H1 (cell line): ENCODE data around the gene SNX30. TPM values are rescaled to one million over a fixed set of nuclear protein-coding genes. Genes with fewer than 3 reads are reported as not detected.

ENCODE experiments used
- CTCF ChIA-PET: fragments of 300-600 bp; sonication (Branson Sonifier 250); formaldehyde crosslinking; loops from one replicate; lab custom pipeline; 2021; ENCODE audit not compliant: partially characterized antibody; lab: Charles Lee
- POLR2A ChIA-PET: fragments of 300-600 bp; sonication (Branson Sonifier 250); formaldehyde crosslinking; loops from one replicate; lab custom pipeline; 2021; ENCODE audit warnings: inconsistent platforms; ENCODE audit not compliant: partially characterized antibody; lab: Charles Lee
- DNase-seq, 2 experiments: peaks; one replicate each; pipeline versions ENCODE4 v3.0.0 to v3.0.0-alpha.2; 2010 to 2022; ENCODE audit warnings: low spot score in 2 of 2, low read depth in 1 of 2, mixed read lengths in 1 of 2
- FAIRE-seq: peaks from 2 replicates; lab custom pipeline; 2011; peaks lifted over from hg19 to GRCh38; lab: Jason Lieb, UNC
- H2AFZ ChIP-seq: 2 replicates; pipeline ENCODE4 v1.8.1; 2012; ENCODE audit warnings: low read length, inconsistent platforms
- H2AK5ac ChIP-seq: 2 replicates; pipeline ENCODE4 v1.6.1; 2013; ENCODE audit warnings: low read depth, low read length
- H2BK120ac ChIP-seq: replicated peaks from 2 replicates; pipeline ENCODE3; 2013; ENCODE audit warnings: low read depth, low read length, inconsistent platforms
- H2BK12ac ChIP-seq: 2 replicates; pipeline ENCODE4 v1.6.1; 2013; ENCODE audit warnings: low read depth, low read length
- H2BK15ac ChIP-seq: 2 replicates; pipeline ENCODE4 v1.6.1; 2013; ENCODE audit warnings: low read length
- H2BK20ac ChIP-seq: 2 replicates; pipeline ENCODE4 v1.6.1; 2013; ENCODE audit warnings: low read length
- H2BK5ac ChIP-seq: 2 replicates; pipeline ENCODE4 v1.6.1; 2013; ENCODE audit warnings: low read depth, low read length
- H3K14ac ChIP-seq: 2 replicates; pipeline ENCODE4 v1.6.1; 2013; ENCODE audit warnings: inconsistent platforms; ENCODE audit not compliant: insufficient read length
- H3K18ac ChIP-seq: 2 replicates; pipeline ENCODE4 v1.6.1; 2013; ENCODE audit warnings: low read length; ENCODE audit errors: extremely low read depth
- H3K23ac ChIP-seq: 2 replicates; pipeline ENCODE4 v1.6.1; 2013; ENCODE audit warnings: inconsistent platforms; ENCODE audit not compliant: insufficient read length
- H3K23me2 ChIP-seq: 2 replicates; pipeline ENCODE4 v1.6.1; 2013; ENCODE audit warnings: low read depth, low read length
- H3K27ac ChIP-seq: 2 replicates; pipeline ENCODE4 v1.6.1; 2011; ENCODE audit warnings: low read depth, low read length, inconsistent platforms
- H3K27me3 ChIP-seq, 4 experiments: replicated peaks in 1 of 4; 1 replicate in 1 of 4; 2 replicates in 3 of 4; pipeline versions ENCODE4 v1.6.1 to v1.8.1; 2011 to 2013; ENCODE audit warnings: low read length in 3 of 4, mild to moderate bottlenecking in 3 of 4, inconsistent platforms in 2 of 4, mixed read lengths in 2 of 4, moderate library complexity in 1 of 4; ENCODE audit not compliant: control insufficient read depth in 3 of 4, insufficient read depth in 3 of 4; ENCODE audit errors: extremely low read depth in 1 of 4
- H3K36me3 ChIP-seq, 4 experiments: 2 replicates each; pipeline versions ENCODE4 v1.6.1 to v1.8.1; 2011 to 2013; ENCODE audit warnings: mild to moderate bottlenecking in 4 of 4, low read length in 3 of 4, moderate library complexity in 2 of 4, control low read depth in 1 of 4, inconsistent platforms in 1 of 4; ENCODE audit not compliant: insufficient read depth in 4 of 4, control insufficient read depth in 2 of 4
- H3K4ac ChIP-seq: replicated peaks from 2 replicates; pipeline ENCODE3; 2013; ENCODE audit warnings: low read length, low read depth, mixed read lengths, inconsistent platforms; ENCODE audit not compliant: insufficient read length
- H3K4me1 ChIP-seq, 4 experiments: replicated peaks in 1 of 4; 1 replicate in 1 of 4; 2 replicates in 3 of 4; pipeline versions ENCODE4 v1.6.1 to v1.8.1; 2011 to 2013; ENCODE audit warnings: low read length in 3 of 4, inconsistent platforms in 2 of 4, mixed read lengths in 1 of 4; ENCODE audit not compliant: insufficient read depth in 4 of 4, control insufficient read depth in 3 of 4
- H3K4me2 ChIP-seq, 2 experiments: 2 replicates each; pipeline versions ENCODE4 v1.6.1 to v1.8.1; 2011 to 2013; ENCODE audit warnings: low read depth in 2 of 2, low read length in 2 of 2, control low read depth in 1 of 2, inconsistent platforms in 1 of 2, mild to moderate bottlenecking in 1 of 2; ENCODE audit not compliant: insufficient read depth in 1 of 2
- H3K4me3 ChIP-seq, 4 experiments: fragments of 200-600, 300-600 bp in 1 of 4; sonication (generic), shearing (Covaris generic), sonication (Bioruptor Twin) in 1 of 4; 2 replicates each; pipeline versions ENCODE4 v1.5.1 to v1.8.1; 2011 to 2016; ENCODE audit warnings: low read length in 4 of 4, low read depth in 3 of 4, control low read depth in 2 of 4, inconsistent platforms in 2 of 4, mild to moderate bottlenecking in 2 of 4, mixed read lengths in 1 of 4, moderate library complexity in 1 of 4; ENCODE audit not compliant: insufficient read depth in 2 of 4; ENCODE audit errors: extremely low read depth in 1 of 4
- H3K56ac ChIP-seq: replicated peaks from 2 replicates; pipeline ENCODE3; 2013; ENCODE audit warnings: low read depth, mild to moderate bottlenecking, mixed read lengths, low read length, inconsistent platforms; ENCODE audit not compliant: insufficient read length
- H3K79me1 ChIP-seq: 2 replicates; pipeline ENCODE4 v1.6.1; 2013; ENCODE audit warnings: low read depth, low read length, control low read depth
- H3K79me2 ChIP-seq, 2 experiments: 2 replicates each; pipeline versions ENCODE4 v1.6.1 to v1.8.1; 2012 to 2013; ENCODE audit warnings: low read length in 2 of 2, mild to moderate bottlenecking in 2 of 2, inconsistent platforms in 1 of 2; ENCODE audit not compliant: insufficient read depth in 2 of 2, control insufficient read depth in 1 of 2
- H3K9ac ChIP-seq, 4 experiments: replicated peaks in 1 of 4; 1 replicate in 1 of 4; 2 replicates in 3 of 4; pipeline versions ENCODE4 v1.6.1 to v1.8.1; 2011 to 2013; ENCODE audit warnings: low read depth in 3 of 4, low read length in 3 of 4, control low read depth in 2 of 4, mild to moderate bottlenecking in 2 of 4, moderate library complexity in 2 of 4, inconsistent platforms in 1 of 4; ENCODE audit errors: extremely low read depth in 1 of 4
- H3K9me3 ChIP-seq, 2 experiments: 2 replicates each; pipeline versions ENCODE4 v1.6.1 to v1.8.1; 2012 to 2013; ENCODE audit warnings: mild to moderate bottlenecking in 2 of 2, moderate library complexity in 2 of 2, control low read depth in 1 of 2, inconsistent platforms in 1 of 2, low read depth in 1 of 2, low read length in 1 of 2, mixed read lengths in 1 of 2; ENCODE audit not compliant: insufficient read depth in 2 of 2
- H4K20me1 ChIP-seq, 2 experiments: replicated peaks in 1 of 2; 2 replicates each; pipeline versions ENCODE3 to v1.8.1; 2011 to 2013; ENCODE audit warnings: inconsistent platforms in 2 of 2, low read length in 2 of 2, mild to moderate bottlenecking in 1 of 2; ENCODE audit not compliant: insufficient read depth in 2 of 2, control insufficient read depth in 1 of 2
- H4K5ac ChIP-seq: 2 replicates; pipeline ENCODE4 v1.6.1; 2013; ENCODE audit warnings: low read length, low read depth, mixed read lengths, inconsistent platforms; ENCODE audit not compliant: insufficient read length
- H4K8ac ChIP-seq: 2 replicates; pipeline ENCODE4 v1.8.0; 2013; ENCODE audit warnings: mild to moderate bottlenecking, moderate library complexity, low read length, inconsistent platforms; ENCODE audit not compliant: insufficient read depth; ENCODE audit errors: extremely low read depth
- H4K91ac ChIP-seq: replicated peaks from 2 replicates; pipeline ENCODE3; 2013; ENCODE audit warnings: low read length, mixed read lengths, inconsistent platforms; ENCODE audit not compliant: insufficient read length
- GTF2F1 ChIP-seq: IDR thresholded peaks from 2 replicates; pipeline ENCODE4 v1.6.1; 2012; ENCODE audit warnings: low read depth, low read length, improper control_type of control experiment, borderline replicate concordance
- JUND ChIP-seq: IDR thresholded peaks from 2 replicates; pipeline ENCODE4 v1.6.1; 2011; ENCODE audit warnings: mild to moderate bottlenecking, improper control_type of control experiment, low read length
- KDM5A ChIP-seq: fragments of 200-600 bp; IDR thresholded peaks from 2 replicates; pipeline ENCODE4 v1.7.1; 2012; ENCODE audit warnings: mild to moderate bottlenecking, low read length, inconsistent platforms, mixed read lengths
- WGBS, 2 experiments: shearing (Covaris generic) in 1 of 2; methylation state at CpG; one replicate each; pipeline versions ENCODE4 v1.1.6 to v1.1.7; 2013 to 2015; ENCODE audit warnings: low lambda C conversion rate in 2 of 2, mixed read lengths in 2 of 2, inconsistent platforms in 1 of 2, low coverage in 1 of 2, missing lambda C conversion rate in 1 of 2; ENCODE audit not compliant: insufficient replicate concordance in 2 of 2, insufficient coverage in 1 of 2, insufficient read length in 1 of 2; ENCODE audit errors: extremely low coverage in 1 of 2, missing lambda C conversion rate in 1 of 2; 5-methylcytosine and 5-hydroxymethylcytosine counted together
- polyA plus RNA-seq, 7 experiments: library from polyadenylated mRNA; depleted of rRNA in 3 of 7; stranded (reverse) in 5 of 7; unstranded in 2 of 7; fragments of >200 nt in 5 of 7; fragments of 200-250 nt in 2 of 7; gene quantifications; 1 replicate in 5 of 7; 2 replicates in 1 of 7; 4 replicates in 1 of 7; pipeline versions ENCODE4 v1.2.1 to v1.2.3, GENCODE V29; 2011 to 2013; ENCODE audit warnings: missing spikeins in 2 of 7, mixed read lengths in 2 of 7
- total RNA-seq: library from RNA; stranded (reverse); fragmentation: NEBNext Ultra II Directional; extraction: Animal tissue kit (Norgen Biotek cat#: 25700); gene quantifications from 2 replicates; pipeline ENCODE4 v1.2.1, GENCODE V29; 2021

SNX30 gene
- total and polyA plus RNA-seq, 2 of the 8 experiments (the other 6 are each of a cell fraction or from before 2014, with no cell fraction given), result 4.0 to 12.2 TPM

DNA sequence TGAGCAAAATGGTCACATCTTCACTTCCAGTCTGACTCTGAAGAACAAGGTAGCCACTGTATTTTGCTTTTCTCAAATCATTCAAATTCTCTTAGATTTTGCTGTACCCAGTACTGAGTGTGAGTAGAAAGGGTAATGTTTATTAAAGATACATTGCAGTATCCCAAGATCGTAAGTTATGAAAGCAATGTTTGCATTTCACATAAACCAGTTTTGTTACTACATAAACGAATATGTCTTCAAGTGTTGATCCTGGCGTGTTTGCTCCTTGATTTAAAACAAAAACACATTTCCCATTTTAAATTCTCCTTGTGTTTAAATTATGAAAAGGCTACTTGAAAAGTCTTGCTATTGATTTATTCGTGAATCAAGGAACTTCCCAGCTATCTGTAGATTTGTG, 22.0 kb downstream of the SNX30 start:
- Histone ChIP-seq H4K91ac (no peak overlapping the region), H2AFZ (no peak overlapping the region), H2AK5ac (no peak overlapping the region), H2BK15ac (no peak overlapping the region), H2BK5ac (no peak overlapping the region), H3K14ac (no peak overlapping the region), H3K36me3 (no peaks in the 10 kb centered on the region), H3K4me2 (no peak overlapping the region), H3K79me1 (0 out of 2 replicates have a peak, but pooled peaks cover 2% of the 10 kb centered on the region), H2BK20ac (no peak overlapping the region), H3K56ac (no peak overlapping the region), H2BK120ac (no peak overlapping the region), H4K5ac (no peak overlapping the region), H3K4me3 (no peak overlapping the region), H3K4ac (no peak overlapping the region), H3K18ac (no peak overlapping the region), H3K27me3 (no peaks in the 10 kb centered on the region), H3K4me1 (peaks cover 0 to 8% (median 5%) of the 10 kb centered on the region in 4 experiments; a peak in 6 of 7 replicates), H4K20me1 (no peaks in the 10 kb centered on the region), H3K9ac (no peak overlapping the region), H3K27ac (no peak overlapping the region), H3K79me2 (no peaks in the 10 kb centered on the region), H3K23me2 (no peaks in the 10 kb centered on the region), H3K23ac (no peak overlapping the region), H4K8ac (no peak overlapping the region), H3K9me3 (no peaks in the 10 kb centered on the region), H2BK12ac (no peak overlapping the region)
- no peak for FAIRE-seq
- CTCF ChIA-PET, result interaction anchor here (1.0 to 2.6 kb wide), 3 partner anchors 8 to 11 kb away, joined by 3 to 9 read pairs (median 9); no protein-coding TSS in a partner anchor
- 85% methylated on average over 4 of the region's 4 CpGs; no CpG with 5 or more reads in 1 of the 2 experiments for WGBS, 2 experiments
- TF ChIP-seq GTF2F1 (no peak), KDM5A (no peak), JUND (no peak)
- no peak for DNase-seq
- POLR2A ChIA-PET, result interaction anchor here (1.5 kb wide), 1 partner anchor 10 kb away, joined by 5 read pairs; no protein-coding TSS in a partner anchor
